HCT116 (cell line): Measurements from ENCODE around the gene PDCD2L. TPM values are rescaled to one million over a fixed set of nuclear protein-coding genes. Genes with fewer than 3 reads are reported as not detected.

Experiments
- ATAC-seq: fragments of 200-7000 bp; cut with Tn5 transposase; 2 replicates; pipeline ENCODE4 v1.9.1; 2020; ENCODE audit warnings: mild to moderate bottlenecking, moderate library complexity
- BruUV-seq: library from RNA; stranded (reverse); fragments of 400-500 nt; replicated peaks from 2 replicates; lab custom pipeline; 2021; lab: Mats Ljungman, UMichigan
- CTCF ChIA-PET: fragments of 300-600 bp; sonication (Branson Sonifier 250); formaldehyde crosslinking; loops from one replicate; lab custom pipeline; 2021; ENCODE audit warnings: antibody characterized with exemption; lab: Charles Lee
- POLR2A ChIA-PET: fragments of 300-600, 350-600 bp; sonication (Branson Sonifier 250); formaldehyde crosslinking; loops from one replicate; lab custom pipeline; 2021; ENCODE audit warnings: antibody characterized with exemption; lab: Charles Lee
- RAD21 ChIA-PET, 2 experiments: fragments of 300-600 bp; sonication (Branson Sonifier 250); formaldehyde crosslinking; loops; one replicate each; lab custom pipeline; 2023; ENCODE audit warnings: low total read pairs in 2 of 2; ENCODE audit not compliant: uncharacterized antibody in 2 of 2, unreplicated experiment in 2 of 2, low non-redundant PET in 1 of 2; lab: Charles Lee
- DNase-seq: peaks from one replicate; pipeline ENCODE4 v3.0.0-alpha.2; 2010; ENCODE audit warnings: low read depth, low spot score
- H2AFZ ChIP-seq: fragments of 200-600 bp; shearing (Covaris generic), sonication (generic); 2 replicates; pipeline ENCODE4 v1.6.1; 2017; ENCODE audit warnings: low read depth, mixed run types, mixed read lengths, antibody characterized with exemption, low read length; ENCODE audit not compliant: poor library complexity, severe bottlenecking
- H3K27ac ChIP-seq: 2 replicates; pipeline ENCODE4 v1.5.1; 2012; ENCODE audit warnings: low read depth, low read length
- H3K27me3 ChIP-seq: fragments of 200-600 bp; sonication (generic); 2 replicates; pipeline ENCODE4 v1.6.1; 2016; ENCODE audit warnings: mixed run types, low read length, mixed read lengths; ENCODE audit not compliant: insufficient read depth
- H3K36me3 ChIP-seq, 2 experiments: fragments of 200-500 bp in 1 of 2; fragments of 200-600 bp in 1 of 2; sonication (Bioruptor generic) in 1 of 2; sonication (generic) in 1 of 2; 2 replicates each; pipeline versions ENCODE4 v1.5.1 to v1.6.1; 2014 to 2016; ENCODE audit warnings: low read length in 2 of 2, inconsistent platforms in 1 of 2, mixed read lengths in 1 of 2, mixed run types in 1 of 2; ENCODE audit not compliant: insufficient read depth in 2 of 2, control insufficient read depth in 1 of 2
- H3K4me1 ChIP-seq, 2 experiments: fragments of 200-600 bp in 1 of 2; sonication (generic) in 1 of 2; 2 replicates each; pipeline versions ENCODE4 v1.5.1 to v1.6.1; 2012 to 2017; ENCODE audit warnings: low read length in 2 of 2, inconsistent platforms in 1 of 2, mild to moderate bottlenecking in 1 of 2, mixed read lengths in 1 of 2, mixed run types in 1 of 2, moderate library complexity in 1 of 2; ENCODE audit not compliant: insufficient read depth in 2 of 2, control insufficient read depth in 1 of 2
- H3K4me2 ChIP-seq: fragments of 200-600 bp; sonication (generic); 2 replicates; pipeline ENCODE4 v1.6.1; 2017; ENCODE audit warnings: mixed run types, low read length, mixed read lengths
- H3K4me3 ChIP-seq, 2 experiments: fragments of 200-600 bp in 1 of 2; sonication (generic) in 1 of 2; replicated peaks in 1 of 2; 2 replicates each; pipeline ENCODE4 v1.5.1; 2011 to 2016; ENCODE audit warnings: low read length in 2 of 2, control low read depth in 1 of 2, low read depth in 1 of 2, mild to moderate bottlenecking in 1 of 2, mixed read lengths in 1 of 2, mixed run types in 1 of 2
- H3K79me2 ChIP-seq: fragments of 200-600 bp; sonication (generic); 2 replicates; pipeline ENCODE4 v1.6.1; 2017; ENCODE audit warnings: mild to moderate bottlenecking, mixed run types, low read length, moderate library complexity, mixed read lengths; ENCODE audit not compliant: insufficient read depth
- H3K9ac ChIP-seq: fragments of 200-600 bp; sonication (generic); 2 replicates; pipeline ENCODE4 v1.6.1; 2016; ENCODE audit warnings: low read length, mixed read lengths
- H3K9me2 ChIP-seq: fragments of 200-600 bp; sonication (generic), shearing (Covaris generic); 2 replicates; pipeline ENCODE4 v1.6.1; 2017; ENCODE audit warnings: mixed run types, mild to moderate bottlenecking, moderate library complexity; ENCODE audit not compliant: insufficient read depth
- H3K9me3 ChIP-seq, 2 experiments: fragments of 200-500 bp in 1 of 2; fragments of 200-600 bp in 1 of 2; sonication (Bioruptor generic) in 1 of 2; sonication (generic) in 1 of 2; 2 replicates each; pipeline ENCODE4 v1.6.1; 2014 to 2017; ENCODE audit warnings: low read length in 2 of 2, mixed read lengths in 2 of 2, inconsistent platforms in 1 of 2, low read depth in 1 of 2, mild to moderate bottlenecking in 1 of 2, mixed run types in 1 of 2, moderate library complexity in 1 of 2; ENCODE audit not compliant: control insufficient read depth in 1 of 2, insufficient read depth in 1 of 2
- H4K20me1 ChIP-seq: fragments of 200-600 bp; sonication (generic), shearing (Covaris generic); 2 replicates; pipeline ENCODE4 v1.6.1; 2017; ENCODE audit warnings: mixed run types, mild to moderate bottlenecking, moderate library complexity; ENCODE audit not compliant: insufficient read depth
- CBX3 ChIP-seq: IDR thresholded peaks from 2 replicates; pipeline ENCODE4 v1.6.1; 2012; ENCODE audit warnings: low read depth
- CEBPB ChIP-seq: IDR thresholded peaks from 2 replicates; pipeline ENCODE4 v1.6.1; 2012; ENCODE audit warnings: low read depth
- ELF1 ChIP-seq: IDR thresholded peaks from 2 replicates; pipeline ENCODE4 v1.6.1; 2012; ENCODE audit warnings: low read depth, borderline replicate concordance
- EZH2 ChIP-seq: fragments of 200-600 bp; sonication (generic); IDR thresholded peaks from 2 replicates; pipeline ENCODE4 v1.6.1; 2017; ENCODE audit warnings: antibody characterized with exemption, mixed run types
- EZH2phosphoT487 ChIP-seq: fragments of 200-600 bp; IDR thresholded peaks from 2 replicates; pipeline ENCODE4 v1.6.1; 2018; ENCODE audit warnings: antibody characterized with exemption, borderline replicate concordance
- FOSL1 ChIP-seq: IDR thresholded peaks from 2 replicates; pipeline ENCODE4 v1.6.1; 2012; ENCODE audit warnings: low read depth
- POLR2A ChIP-seq: IDR thresholded peaks from 2 replicates; pipeline ENCODE4 v1.7.0; 2011; ENCODE audit warnings: borderline replicate concordance; ENCODE audit not compliant: insufficient read depth, insufficient read length; ENCODE audit errors: extremely low read depth
- POLR2AphosphoS5 ChIP-seq: IDR thresholded peaks from 2 replicates; pipeline ENCODE4 v1.6.1; 2011; ENCODE audit warnings: mild to moderate bottlenecking, low read depth, low read length, moderate library complexity
- REST ChIP-seq: IDR thresholded peaks from 2 replicates; pipeline ENCODE4 v1.6.1; 2012; ENCODE audit warnings: low read depth
- SRF ChIP-seq: IDR thresholded peaks from 2 replicates; pipeline ENCODE4 v1.6.1; 2012; ENCODE audit warnings: low read depth
- TCF7L2 ChIP-seq: IDR thresholded peaks from 2 replicates; pipeline ENCODE4 v1.7.0; 2011; ENCODE audit warnings: borderline replicate concordance, inconsistent platforms; ENCODE audit not compliant: insufficient read depth, insufficient read length; ENCODE audit errors: extremely low read depth
- YY1 ChIP-seq: IDR thresholded peaks from 2 replicates; pipeline ENCODE4 v1.6.1; 2011; ENCODE audit warnings: low read length, low read depth, moderate library complexity, mild to moderate bottlenecking; ENCODE audit not compliant: insufficient replicate concordance; ENCODE audit errors: extremely low read depth
- ZBTB33 ChIP-seq: IDR thresholded peaks from 2 replicates; pipeline ENCODE4 v1.6.1; 2011; ENCODE audit warnings: mild to moderate bottlenecking, low read length, moderate library complexity; ENCODE audit not compliant: insufficient replicate concordance; ENCODE audit errors: extremely low read depth
- intact Hi-C: fragments of 100-400 bp; cut with micrococcal nuclease; formaldehyde crosslinking; loops from 2 replicates; pipeline ENCODE4 v1.10.0; 2022
- total RNA-seq: library from RNA; stranded (reverse); gene quantifications from one replicate; pipeline ENCODE4 v1.2.1, GENCODE V29; 2021; ENCODE audit not compliant: unreplicated experiment

Gene PDCD2L
- total RNA-seq, 1 experiment from 2014 or later: 30.0 TPM

GRCh38 chr19:34364462-34364829 lies 39.8 kb upstream of the PDCD2L start:
- H3K4me1 ChIP-seq: peaks cover 20 to 40% of the 10 kb centered on the region in 2 experiments
- CTCF ChIA-PET: no interaction called here

More at GRCh38 chr19:34364462-34364829, 39.8 kb upstream of the PDCD2L start:
- Histone ChIP-seq H3K27me3 (no peaks in the 10 kb centered on the region), H3K9me3 (no peaks in the 10 kb centered on the region), H3K9ac (peak overlapping the region; percentile 98), H4K20me1 (0 out of 2 replicates have a peak, but pooled peaks cover under 1% of the 10 kb centered on the region), H3K4me2 (peak overlapping the region; percentile 97), H2AFZ (peak overlapping the region; percentile 82), H3K79me2 (peaks cover 44% of the 10 kb centered on the region), H3K4me3 (peak overlapping the region; percentile 94 to 99), H3K27ac (peak overlapping the region; percentile 91), H3K9me2 (no peaks in the 10 kb centered on the region), H3K36me3 (peaks cover 26 to 30% of the 10 kb centered on the region in 2 experiments; a peak in 3 of 4 replicates)
- no peak for DNase-seq
- POLR2A ChIA-PET: interaction anchor here (1.5 kb wide), 1 partner anchor 9 kb away, joined by 3 read pairs; no protein-coding TSS in a partner anchor
- TF ChIP-seq REST (no peak), POLR2AphosphoS5 (no peak), CBX3 (no peak), ZBTB33 (no peak), EZH2 (no peak), ELF1 (no peak), FOSL1 (no peak), YY1 (no peak), CEBPB (no peak), EZH2phosphoT487 (no peak), POLR2A (no peak), SRF (no peak), TCF7L2 (no peak)
- intact Hi-C loops: no loop called here
- BruUV-seq: no TSS peak
- ATAC-seq: no peak; the same call in 1 of the 2 replicates
- RAD21 ChIA-PET: no interaction called here
